Body of pancreas (tissue), 4 donors: ENCODE results near the gene C3orf70.

Experiments used
- POLR2A ChIP-seq, 3 donors: fragments of 450-650 bp; IDR thresholded peaks; one replicate each; pipeline ENCODE4 v1.6.1; 2016; ENCODE audit warnings: antibody characterized with exemption in 3 of 3, mild to moderate bottlenecking in 2 of 3
- TF ChIP-seq, protein P1 (sequence below), 7 experiments: fragments of 450-650 bp in 4 of 7; fragments of 200-600 bp in 3 of 7; sonication (generic) in 3 of 7; IDR thresholded peaks; one replicate each; pipeline ENCODE4 v1.5.1; 2016 to 2019; ENCODE audit warnings: antibody characterized with exemption in 7 of 7

DNA sequence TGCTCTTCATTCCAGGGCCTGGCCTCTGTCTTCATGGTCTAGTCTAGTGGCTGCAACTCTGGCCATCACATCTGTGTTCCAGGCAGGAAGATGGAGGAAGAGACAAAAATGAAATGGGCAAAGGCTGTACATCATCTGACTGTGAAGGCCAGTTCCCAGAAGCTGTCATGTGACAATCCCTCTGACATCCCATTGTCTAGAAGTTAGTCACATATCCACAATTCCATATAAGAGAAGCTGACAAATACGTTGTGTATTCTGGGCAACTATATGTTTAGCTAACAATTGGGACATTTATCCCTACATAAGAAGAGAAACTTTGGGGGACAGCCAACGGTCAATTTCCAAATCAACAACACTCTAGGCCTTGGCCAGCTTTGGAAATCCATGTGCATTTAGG lies 34.5 kb upstream of the C3orf70 start:
- TF ChIP-seq, protein P1, sequence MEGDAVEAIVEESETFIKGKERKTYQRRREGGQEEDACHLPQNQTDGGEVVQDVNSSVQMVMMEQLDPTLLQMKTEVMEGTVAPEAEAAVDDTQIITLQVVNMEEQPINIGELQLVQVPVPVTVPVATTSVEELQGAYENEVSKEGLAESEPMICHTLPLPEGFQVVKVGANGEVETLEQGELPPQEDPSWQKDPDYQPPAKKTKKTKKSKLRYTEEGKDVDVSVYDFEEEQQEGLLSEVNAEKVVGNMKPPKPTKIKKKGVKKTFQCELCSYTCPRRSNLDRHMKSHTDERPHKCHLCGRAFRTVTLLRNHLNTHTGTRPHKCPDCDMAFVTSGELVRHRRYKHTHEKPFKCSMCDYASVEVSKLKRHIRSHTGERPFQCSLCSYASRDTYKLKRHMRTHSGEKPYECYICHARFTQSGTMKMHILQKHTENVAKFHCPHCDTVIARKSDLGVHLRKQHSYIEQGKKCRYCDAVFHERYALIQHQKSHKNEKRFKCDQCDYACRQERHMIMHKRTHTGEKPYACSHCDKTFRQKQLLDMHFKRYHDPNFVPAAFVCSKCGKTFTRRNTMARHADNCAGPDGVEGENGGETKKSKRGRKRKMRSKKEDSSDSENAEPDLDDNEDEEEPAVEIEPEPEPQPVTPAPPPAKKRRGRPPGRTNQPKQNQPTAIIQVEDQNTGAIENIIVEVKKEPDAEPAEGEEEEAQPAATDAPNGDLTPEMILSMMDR (IDR thresholded peaks at IDR 0.05): no peak
- no peak for TF ChIP-seq POLR2A (IDR thresholded peaks at IDR 0.05)
